ENCODE measurements around the gene OR5B21. TPM values are rescaled to one million over a fixed set of nuclear protein-coding genes. Genes with fewer than 3 reads are reported as not detected.

OR5B21 gene
- total RNA-seq, 1 donor, result not detected

DNA sequence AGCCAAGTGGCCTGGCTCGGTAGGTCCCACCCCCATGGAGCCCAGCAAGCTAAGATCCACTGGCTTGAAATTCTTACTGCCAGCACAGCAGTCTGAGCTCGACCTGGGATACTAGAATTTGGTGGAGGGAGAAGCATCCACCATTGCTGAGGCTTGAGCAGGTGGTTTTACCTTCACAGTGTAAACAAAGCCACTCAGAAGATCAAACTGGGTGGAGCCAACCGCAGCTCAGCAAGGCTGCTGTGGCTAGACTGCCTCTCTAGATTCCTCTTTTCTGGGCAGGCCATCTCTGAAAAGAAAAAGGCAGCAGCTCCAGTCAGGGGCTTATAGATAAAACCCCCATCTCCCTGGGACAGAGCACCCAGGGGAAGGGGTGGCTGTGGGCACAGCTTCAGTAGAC, 22.3 kb upstream of the OR5B21 start:
- no peak for DNase-seq (ENCODE audit: insufficient read length, low spot score, missing footprints)
- Histone ChIP-seq H3K36me3 (ENCODE audit: insufficient read depth, low read length) (peaks cover 11% of the 10 kb centered on the region), H3K4me2 (ENCODE audit: insufficient read depth, low read length) (no peak overlapping the region)

DNA sequence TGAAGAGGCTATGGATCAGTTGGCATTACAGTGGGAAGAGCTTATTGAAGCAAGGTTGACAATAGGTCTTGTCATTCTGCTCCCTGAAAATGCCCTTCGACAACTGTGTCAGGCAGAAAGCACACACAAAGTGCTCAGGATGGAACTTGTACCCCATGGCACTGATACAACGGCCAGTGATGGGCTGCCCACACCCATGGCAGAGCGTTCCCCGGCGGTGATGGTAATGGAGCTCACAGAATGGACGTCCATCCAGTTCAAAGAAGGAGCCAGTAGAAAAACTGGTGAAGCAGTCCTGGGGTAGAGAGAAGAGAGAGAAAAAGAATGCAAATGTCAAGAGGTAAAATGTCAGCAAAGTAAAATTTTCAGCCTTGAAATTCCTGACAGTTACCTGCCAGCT, 19.5 kb upstream of the OR5B21 start:
- Histone ChIP-seq H3K4me1 (ENCODE audit: insufficient read depth, low read length) (peaks cover 4% of the 10 kb centered on the region), H3K4me2 (ENCODE audit: insufficient read depth, low read length) (no peak overlapping the region), H3K27ac (ENCODE audit: low read depth, low read length) (no peak overlapping the region), H3K27me3 (ENCODE audit: insufficient read depth, low read length) (no peaks in the 10 kb centered on the region), H3K9me3 (ENCODE audit: low read depth, low read length) (no peaks in the 10 kb centered on the region), H4K20me1 (ENCODE audit: insufficient read depth, low read length) (no peaks in the 10 kb centered on the region), H3K79me2 (ENCODE audit: insufficient read depth, low read length) (no peaks in the 10 kb centered on the region), H3K36me3 (ENCODE audit: insufficient read depth, low read length) (peaks cover 11% of the 10 kb centered on the region), H2AFZ (ENCODE audit: low read length) (no peak overlapping the region), H3K4me3 (ENCODE audit: insufficient read depth, low read length) (no peak overlapping the region)
- DNase-seq (ENCODE audit: insufficient read length, low spot score, missing footprints), result no peak
- TF ChIP-seq, protein P1, sequence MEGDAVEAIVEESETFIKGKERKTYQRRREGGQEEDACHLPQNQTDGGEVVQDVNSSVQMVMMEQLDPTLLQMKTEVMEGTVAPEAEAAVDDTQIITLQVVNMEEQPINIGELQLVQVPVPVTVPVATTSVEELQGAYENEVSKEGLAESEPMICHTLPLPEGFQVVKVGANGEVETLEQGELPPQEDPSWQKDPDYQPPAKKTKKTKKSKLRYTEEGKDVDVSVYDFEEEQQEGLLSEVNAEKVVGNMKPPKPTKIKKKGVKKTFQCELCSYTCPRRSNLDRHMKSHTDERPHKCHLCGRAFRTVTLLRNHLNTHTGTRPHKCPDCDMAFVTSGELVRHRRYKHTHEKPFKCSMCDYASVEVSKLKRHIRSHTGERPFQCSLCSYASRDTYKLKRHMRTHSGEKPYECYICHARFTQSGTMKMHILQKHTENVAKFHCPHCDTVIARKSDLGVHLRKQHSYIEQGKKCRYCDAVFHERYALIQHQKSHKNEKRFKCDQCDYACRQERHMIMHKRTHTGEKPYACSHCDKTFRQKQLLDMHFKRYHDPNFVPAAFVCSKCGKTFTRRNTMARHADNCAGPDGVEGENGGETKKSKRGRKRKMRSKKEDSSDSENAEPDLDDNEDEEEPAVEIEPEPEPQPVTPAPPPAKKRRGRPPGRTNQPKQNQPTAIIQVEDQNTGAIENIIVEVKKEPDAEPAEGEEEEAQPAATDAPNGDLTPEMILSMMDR (IDR thresholded peaks at IDR 0.05; ENCODE audit: extremely low read depth, low read depth, low read length), result no peak

More for the DNA sequence above, 22.3 kb upstream of the OR5B21 start:
- TF ChIP-seq, protein P1 (IDR thresholded peaks at IDR 0.05; ENCODE audit: extremely low read depth, low read depth, low read length), result no peak
- Histone ChIP-seq H3K4me3 (ENCODE audit: insufficient read depth, low read length) (no peak overlapping the region), H3K27ac (ENCODE audit: low read depth, low read length) (no peak overlapping the region), H2AFZ (ENCODE audit: low read length) (no peak overlapping the region), H3K27me3 (ENCODE audit: insufficient read depth, low read length) (no peaks in the 10 kb centered on the region), H3K4me1 (ENCODE audit: insufficient read depth, low read length) (no peaks in the 10 kb centered on the region), H3K9me3 (ENCODE audit: low read depth, low read length) (no peaks in the 10 kb centered on the region), H4K20me1 (ENCODE audit: insufficient read depth, low read length) (no peaks in the 10 kb centered on the region), H3K79me2 (ENCODE audit: insufficient read depth, low read length) (no peaks in the 10 kb centered on the region)

DNA sequence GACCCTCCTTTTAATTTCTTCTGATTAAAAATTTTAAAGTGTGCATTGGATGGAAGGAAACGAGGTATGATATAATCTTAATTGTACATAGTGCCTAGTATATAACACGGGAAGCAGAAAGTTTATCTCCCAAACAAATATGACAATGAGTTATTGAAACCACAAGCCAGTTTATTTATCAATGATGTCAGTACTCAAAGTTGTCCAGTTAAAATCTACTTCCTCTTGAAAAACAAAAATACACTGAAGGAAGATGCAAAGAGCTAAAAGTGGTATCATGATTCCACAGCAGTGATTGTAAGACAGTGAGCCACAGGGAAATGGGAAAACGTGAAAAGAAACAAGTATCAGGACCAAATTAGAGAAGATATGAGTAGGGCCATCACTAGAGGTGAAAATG, 18.8 kb upstream of the OR5B21 start:
- Histone ChIP-seq H3K27ac (ENCODE audit: low read depth, low read length) (no peak overlapping the region), H3K4me3 (ENCODE audit: insufficient read depth, low read length) (no peak overlapping the region), H3K79me2 (ENCODE audit: insufficient read depth, low read length) (no peaks in the 10 kb centered on the region), H2AFZ (ENCODE audit: low read length) (no peak overlapping the region), H3K36me3 (ENCODE audit: insufficient read depth, low read length) (peaks cover 11% of the 10 kb centered on the region), H3K9me3 (ENCODE audit: low read depth, low read length) (no peaks in the 10 kb centered on the region), H3K27me3 (ENCODE audit: insufficient read depth, low read length) (no peaks in the 10 kb centered on the region), H3K4me2 (ENCODE audit: insufficient read depth, low read length) (no peak overlapping the region), H3K4me1 (ENCODE audit: insufficient read depth, low read length) (peaks cover 4% of the 10 kb centered on the region), H4K20me1 (ENCODE audit: insufficient read depth, low read length) (no peaks in the 10 kb centered on the region)
- TF ChIP-seq, protein P1 (IDR thresholded peaks at IDR 0.05; ENCODE audit: extremely low read depth, low read depth, low read length), result no peak
- peak; percentile 39 for DNase-seq (ENCODE audit: insufficient read length, low spot score, missing footprints)

DNA sequence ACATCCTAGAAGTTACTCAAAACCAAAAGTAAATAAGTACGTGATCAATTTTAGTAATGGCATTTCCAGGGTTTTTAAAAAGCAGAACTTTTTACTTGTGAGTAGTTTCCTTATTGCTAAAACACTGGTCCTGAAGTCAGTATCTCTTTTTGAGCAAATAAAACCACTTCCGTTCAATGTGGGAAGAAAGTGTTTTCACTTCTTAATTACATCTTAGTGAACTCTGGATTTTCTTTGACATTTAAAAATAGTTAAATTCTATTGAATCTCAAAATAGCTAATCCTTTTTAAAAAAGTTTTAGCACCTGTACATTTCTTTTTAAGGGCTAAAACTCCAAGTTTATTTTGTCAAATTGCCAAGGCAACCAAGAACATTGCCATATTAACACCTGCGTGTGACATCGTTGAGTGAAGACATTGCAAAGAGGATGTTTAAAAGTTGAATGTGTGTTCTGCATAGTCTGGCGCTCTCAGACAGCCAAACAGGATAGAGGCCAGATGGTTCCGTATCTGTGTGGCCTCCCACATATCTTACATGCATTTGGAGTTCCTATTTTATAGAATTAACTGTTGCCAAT, 17.2 kb upstream of the OR5B21 start:
- Histone ChIP-seq H3K27me3 (ENCODE audit: insufficient read depth, low read length) (no peaks in the 10 kb centered on the region), H3K27ac (ENCODE audit: low read depth, low read length) (no peak overlapping the region), H4K20me1 (ENCODE audit: insufficient read depth, low read length) (no peaks in the 10 kb centered on the region), H3K4me1 (ENCODE audit: insufficient read depth, low read length) (peaks cover 4% of the 10 kb centered on the region), H3K4me2 (ENCODE audit: insufficient read depth, low read length) (peak overlapping the region; percentile 53), H3K79me2 (ENCODE audit: insufficient read depth, low read length) (no peaks in the 10 kb centered on the region), H3K4me3 (ENCODE audit: insufficient read depth, low read length) (no peak overlapping the region), H3K36me3 (ENCODE audit: insufficient read depth, low read length) (peaks cover 11% of the 10 kb centered on the region), H3K9me3 (ENCODE audit: low read depth, low read length) (no peaks in the 10 kb centered on the region), H2AFZ (ENCODE audit: low read length) (no peak overlapping the region)
- no peak for DNase-seq (ENCODE audit: insufficient read length, low spot score, missing footprints)
- TF ChIP-seq, protein P1 (IDR thresholded peaks at IDR 0.05; ENCODE audit: extremely low read depth, low read depth, low read length), result no peak
